Neutrophil (primary cell): ENCODE results near the gene ME1.

ENCODE experiments used
- H3K27ac ChIP-seq: fragments of 200-600 bp; sonication (generic); 2 replicates; pipeline ENCODE4 v1.5.1; 2016; ENCODE audit warnings: mild to moderate bottlenecking, moderate library complexity
- H3K27me3 ChIP-seq: fragments of 200-600 bp; sonication (generic); 2 replicates; pipeline ENCODE4 v1.6.0; 2016; ENCODE audit warnings: mild to moderate bottlenecking
- H3K36me3 ChIP-seq: fragments of 200-600 bp; sonication (generic); 2 replicates; pipeline ENCODE4 v1.5.1; 2017
- H3K4me1 ChIP-seq, 2 experiments: fragments of 200-600 bp in 1 of 2; sonication (generic) in 1 of 2; 1 replicate in 1 of 2; 2 replicates in 1 of 2; pipeline versions ENCODE4 v1.5.1 to v1.6.1; 2013 to 2016; ENCODE audit warnings: low read depth in 1 of 2, low read length in 1 of 2, mild to moderate bottlenecking in 1 of 2, moderate library complexity in 1 of 2; ENCODE audit not compliant: control insufficient read depth in 1 of 2, insufficient read depth in 1 of 2
- H3K4me3 ChIP-seq, 2 experiments: fragments of 200-600 bp in 1 of 2; sonication (generic) in 1 of 2; 1 replicate in 1 of 2; 2 replicates in 1 of 2; pipeline ENCODE4 v1.5.1; 2013 to 2016; ENCODE audit warnings: low read depth in 1 of 2, low read length in 1 of 2, mild to moderate bottlenecking in 1 of 2, moderate library complexity in 1 of 2
- H3K9me3 ChIP-seq: fragments of 200-600 bp; sonication (generic); 2 replicates; pipeline ENCODE4 v1.5.1; 2016
- TF ChIP-seq, protein P1 (sequence below): fragments of 200-600 bp; sonication (generic); IDR thresholded peaks from 2 replicates; pipeline ENCODE4 v1.5.1; 2016; ENCODE audit warnings: antibody characterized with exemption

ME1 gene

DNA sequence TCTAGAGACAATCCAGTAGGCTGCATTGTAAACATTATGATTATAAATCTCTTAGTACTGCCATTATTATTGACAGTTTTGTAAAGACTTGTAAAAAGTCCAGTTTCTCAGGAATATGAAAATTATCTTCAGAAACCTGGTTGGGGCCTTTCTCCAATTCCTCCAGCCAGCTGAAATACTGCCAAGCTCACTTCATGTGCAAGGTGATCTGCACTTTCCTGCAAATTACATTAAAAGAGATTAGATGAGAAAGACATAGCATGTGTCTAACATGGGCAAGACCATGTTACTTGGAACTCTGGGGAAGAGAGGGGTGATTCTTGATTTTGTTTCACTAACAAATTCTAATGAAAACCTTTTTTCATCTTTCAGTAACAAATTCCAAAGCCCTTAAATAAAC lies 261.7 kb downstream of the ME1 start:
- Histone ChIP-seq H3K27ac (no peak overlapping the region), H3K36me3 (peaks cover 92% of the 10 kb centered on the region)
- TF ChIP-seq, protein P1, sequence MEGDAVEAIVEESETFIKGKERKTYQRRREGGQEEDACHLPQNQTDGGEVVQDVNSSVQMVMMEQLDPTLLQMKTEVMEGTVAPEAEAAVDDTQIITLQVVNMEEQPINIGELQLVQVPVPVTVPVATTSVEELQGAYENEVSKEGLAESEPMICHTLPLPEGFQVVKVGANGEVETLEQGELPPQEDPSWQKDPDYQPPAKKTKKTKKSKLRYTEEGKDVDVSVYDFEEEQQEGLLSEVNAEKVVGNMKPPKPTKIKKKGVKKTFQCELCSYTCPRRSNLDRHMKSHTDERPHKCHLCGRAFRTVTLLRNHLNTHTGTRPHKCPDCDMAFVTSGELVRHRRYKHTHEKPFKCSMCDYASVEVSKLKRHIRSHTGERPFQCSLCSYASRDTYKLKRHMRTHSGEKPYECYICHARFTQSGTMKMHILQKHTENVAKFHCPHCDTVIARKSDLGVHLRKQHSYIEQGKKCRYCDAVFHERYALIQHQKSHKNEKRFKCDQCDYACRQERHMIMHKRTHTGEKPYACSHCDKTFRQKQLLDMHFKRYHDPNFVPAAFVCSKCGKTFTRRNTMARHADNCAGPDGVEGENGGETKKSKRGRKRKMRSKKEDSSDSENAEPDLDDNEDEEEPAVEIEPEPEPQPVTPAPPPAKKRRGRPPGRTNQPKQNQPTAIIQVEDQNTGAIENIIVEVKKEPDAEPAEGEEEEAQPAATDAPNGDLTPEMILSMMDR: no peak

GRCh38 chr6:83168556-83168955 lies 262.3 kb downstream of the ME1 start:
- H3K27ac ChIP-seq: no peak overlapping the region
- no peaks in the 10 kb centered on the region for H3K4me1 ChIP-seq
- no peaks in the 10 kb centered on the region for H3K27me3 ChIP-seq
- TF ChIP-seq, protein P1: no peak
- peaks cover 89% of the 10 kb centered on the region for H3K36me3 ChIP-seq
- no peak overlapping the region for H3K4me3 ChIP-seq
- H3K9me3 ChIP-seq: no peaks in the 10 kb centered on the region

More for the DNA sequence above, 261.7 kb downstream of the ME1 start:
- no peaks in the 10 kb centered on the region for H3K4me1 ChIP-seq
- H3K27me3 ChIP-seq: no peaks in the 10 kb centered on the region
- no peaks in the 10 kb centered on the region for H3K9me3 ChIP-seq
- H3K4me3 ChIP-seq: no peak overlapping the region

GRCh38 chr6:83167726-83168278 lies 263.0 kb downstream of the ME1 start:
- no peak overlapping the region for H3K27ac ChIP-seq
- H3K9me3 ChIP-seq: no peaks in the 10 kb centered on the region
- no peaks in the 10 kb centered on the region for H3K4me1 ChIP-seq
- TF ChIP-seq, protein P1: no peak
- no peaks in the 10 kb centered on the region for H3K27me3 ChIP-seq
- H3K4me3 ChIP-seq: no peak overlapping the region
- H3K36me3 ChIP-seq: peaks cover 89% of the 10 kb centered on the region
